ENCODE data around the gene HNMT. TPM values are rescaled to one million over a fixed set of nuclear protein-coding genes. Genes with fewer than 3 reads are reported as not detected.

HNMT gene
- total RNA-seq, 1 experiment from 2014 or later, result 16.6 TPM

DNA sequence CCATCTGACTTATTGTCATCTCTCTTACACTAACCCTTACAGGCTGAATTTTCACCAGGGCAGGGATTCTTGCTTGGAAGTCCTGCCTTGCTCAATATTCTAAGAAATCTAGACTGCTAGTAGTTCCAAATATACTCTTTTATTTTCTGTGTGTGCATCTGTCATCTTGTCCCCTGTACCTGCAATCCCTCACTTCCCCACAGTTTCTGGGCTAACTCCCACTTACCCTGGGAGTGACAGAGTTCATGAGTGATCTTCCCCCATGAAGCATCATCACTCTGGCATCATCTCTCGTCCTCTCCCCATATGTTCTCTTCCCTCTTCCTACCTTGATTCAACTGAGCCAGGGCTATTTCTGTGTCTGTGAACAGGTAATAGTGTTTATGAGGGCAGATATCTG is 35.7 kb downstream of the HNMT start:
- Histone ChIP-seq H2AFZ (no peak overlapping the region), H3K4me3 (no peak overlapping the region), H3K27ac (no peak overlapping the region), H3F3A (ENCODE audit: insufficient read depth, low read depth) (no peaks in the 10 kb centered on the region), H3K9me3 (ENCODE audit: insufficient read depth, low read depth) (no peaks in the 10 kb centered on the region; the same call in 1 of the 2 replicates), H3K27me3 (ENCODE audit: insufficient read depth, low read depth) (no peaks in the 10 kb centered on the region), H4K20me1 (ENCODE audit: insufficient read depth) (no peaks in the 10 kb centered on the region), H3K4me2 (no peak overlapping the region), H3K36me3 (ENCODE audit: low read depth) (no peaks in the 10 kb centered on the region), H3K79me2 (ENCODE audit: low read depth) (no peaks in the 10 kb centered on the region), H3K9me2 (ENCODE audit: insufficient read depth) (peaks cover 5% of the 10 kb centered on the region), H3K4me1 (replicated peaks; ENCODE audit: insufficient read depth) (no peaks in the 10 kb centered on the region)
- TF ChIP-seq, protein P1, sequence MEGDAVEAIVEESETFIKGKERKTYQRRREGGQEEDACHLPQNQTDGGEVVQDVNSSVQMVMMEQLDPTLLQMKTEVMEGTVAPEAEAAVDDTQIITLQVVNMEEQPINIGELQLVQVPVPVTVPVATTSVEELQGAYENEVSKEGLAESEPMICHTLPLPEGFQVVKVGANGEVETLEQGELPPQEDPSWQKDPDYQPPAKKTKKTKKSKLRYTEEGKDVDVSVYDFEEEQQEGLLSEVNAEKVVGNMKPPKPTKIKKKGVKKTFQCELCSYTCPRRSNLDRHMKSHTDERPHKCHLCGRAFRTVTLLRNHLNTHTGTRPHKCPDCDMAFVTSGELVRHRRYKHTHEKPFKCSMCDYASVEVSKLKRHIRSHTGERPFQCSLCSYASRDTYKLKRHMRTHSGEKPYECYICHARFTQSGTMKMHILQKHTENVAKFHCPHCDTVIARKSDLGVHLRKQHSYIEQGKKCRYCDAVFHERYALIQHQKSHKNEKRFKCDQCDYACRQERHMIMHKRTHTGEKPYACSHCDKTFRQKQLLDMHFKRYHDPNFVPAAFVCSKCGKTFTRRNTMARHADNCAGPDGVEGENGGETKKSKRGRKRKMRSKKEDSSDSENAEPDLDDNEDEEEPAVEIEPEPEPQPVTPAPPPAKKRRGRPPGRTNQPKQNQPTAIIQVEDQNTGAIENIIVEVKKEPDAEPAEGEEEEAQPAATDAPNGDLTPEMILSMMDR (conservative IDR thresholded peaks at IDR 0.05), result no peak
- TF ChIP-seq EZH2 (IDR thresholded peaks at IDR 0.05; ENCODE audit: low read depth), result no peak
- DNase-seq, result no peak
- intact Hi-C loops (cut with micrococcal nuclease; ENCODE audit: unreplicated experiment), result no loop called here
- no TSS peak for BruUV-seq (replicated peaks)
- ChIA-PET POLR2A (ENCODE audit: unreplicated experiment) (no interaction called here), CTCF (no interaction called here)

DNA sequence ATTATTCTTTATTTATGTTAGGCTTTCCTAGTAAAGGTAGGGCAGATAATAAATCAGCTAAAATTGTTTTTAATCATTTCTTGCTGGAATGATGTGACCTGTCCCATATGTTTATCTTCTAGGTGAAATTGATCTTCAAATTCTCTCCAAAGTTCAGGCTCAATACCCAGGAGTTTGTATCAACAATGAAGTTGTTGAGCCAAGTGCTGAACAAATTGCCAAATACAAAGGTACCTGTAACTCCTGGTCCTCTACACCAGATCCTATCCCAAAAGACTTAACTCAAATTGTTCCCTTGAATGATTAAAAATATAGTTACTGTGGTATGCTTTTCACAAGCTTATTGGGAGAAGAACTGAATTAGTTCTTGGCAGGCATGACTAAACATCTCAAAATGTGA is 36.5 kb downstream of the HNMT start:
- H3K4me2 ChIP-seq, result no peak overlapping the region
- H3K36me3 ChIP-seq (ENCODE audit: low read depth), result no peaks in the 10 kb centered on the region
- no peaks in the 10 kb centered on the region for H3F3A ChIP-seq (ENCODE audit: insufficient read depth, low read depth)
- no peaks in the 10 kb centered on the region for H3K27me3 ChIP-seq (ENCODE audit: insufficient read depth, low read depth)
- no peak for DNase-seq
- intact Hi-C loops (cut with micrococcal nuclease; ENCODE audit: unreplicated experiment), result no loop called here
- H3K79me2 ChIP-seq (ENCODE audit: low read depth), result no peaks in the 10 kb centered on the region
- H3K4me3 ChIP-seq, result no peak overlapping the region
- no peaks in the 10 kb centered on the region for H4K20me1 ChIP-seq (ENCODE audit: insufficient read depth)
- no TSS peak for BruUV-seq (replicated peaks)
- H3K9me2 ChIP-seq (ENCODE audit: insufficient read depth), result peaks cover 5% of the 10 kb centered on the region
- CTCF ChIA-PET, result no interaction called here
- no peak overlapping the region for H2AFZ ChIP-seq
- no peak overlapping the region for H3K27ac ChIP-seq
- H3K4me1 ChIP-seq (replicated peaks; ENCODE audit: insufficient read depth), result no peaks in the 10 kb centered on the region
- no peaks in the 10 kb centered on the region; the same call in 1 of the 2 replicates for H3K9me3 ChIP-seq (ENCODE audit: insufficient read depth, low read depth)
- TF ChIP-seq EZH2 (IDR thresholded peaks at IDR 0.05; ENCODE audit: low read depth), result no peak
- TF ChIP-seq, protein P1 (conservative IDR thresholded peaks at IDR 0.05), result no peak
- POLR2A ChIA-PET (ENCODE audit: unreplicated experiment), result no interaction called here

DNA sequence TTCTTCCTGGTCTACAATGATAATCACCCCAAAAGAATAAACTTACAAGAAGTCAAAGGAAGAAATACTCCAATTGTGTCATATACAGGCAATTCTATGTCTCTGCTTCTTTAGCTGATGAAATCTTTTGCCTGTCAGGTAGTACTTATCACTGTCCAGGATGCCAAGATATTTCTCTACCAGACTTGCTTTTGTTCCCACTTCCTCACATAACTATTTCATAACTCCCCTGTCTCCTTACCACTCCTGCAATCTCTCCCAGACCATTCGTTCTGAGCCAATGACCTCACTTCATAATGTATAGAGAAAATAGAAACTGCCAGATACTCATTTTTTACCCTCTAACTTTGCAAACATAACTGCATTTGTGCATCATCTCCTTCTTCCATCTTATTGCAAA is 39.1 kb downstream of the HNMT start:
- no peaks in the 10 kb centered on the region for H4K20me1 ChIP-seq (ENCODE audit: insufficient read depth)
- no peak overlapping the region for H3K4me3 ChIP-seq
- no peaks in the 10 kb centered on the region for H3K79me2 ChIP-seq (ENCODE audit: low read depth)
- TF ChIP-seq, protein P1 (conservative IDR thresholded peaks at IDR 0.05), result no peak
- no peak for TF ChIP-seq EZH2 (IDR thresholded peaks at IDR 0.05; ENCODE audit: low read depth)
- no peak overlapping the region for H3K4me2 ChIP-seq
- no peak for DNase-seq
- no peaks in the 10 kb centered on the region for H3K36me3 ChIP-seq (ENCODE audit: low read depth)
- ChIA-PET POLR2A (ENCODE audit: unreplicated experiment) (no interaction called here), CTCF (no interaction called here)
- peaks cover 5% of the 10 kb centered on the region for H3K9me2 ChIP-seq (ENCODE audit: insufficient read depth)
- intact Hi-C loops (cut with micrococcal nuclease; ENCODE audit: unreplicated experiment), result no loop called here
- no peaks in the 10 kb centered on the region for H3K27me3 ChIP-seq (ENCODE audit: insufficient read depth, low read depth)
- no peak overlapping the region for H2AFZ ChIP-seq
- BruUV-seq (replicated peaks), result no TSS peak
- no peaks in the 10 kb centered on the region for H3F3A ChIP-seq (ENCODE audit: insufficient read depth, low read depth)
- H3K9me3 ChIP-seq (ENCODE audit: insufficient read depth, low read depth), result no peaks in the 10 kb centered on the region
- no peaks in the 10 kb centered on the region for H3K4me1 ChIP-seq (replicated peaks; ENCODE audit: insufficient read depth)
- no peak overlapping the region for H3K27ac ChIP-seq

Data from PC-9 (cell line).